Thymus (tissue), 11 donors: ENCODE data around the gene MTO1. TPM values are rescaled to one million over a fixed set of nuclear protein-coding genes. Genes with fewer than 3 reads are reported as not detected.
"Not testable (repeated sequence)": the region's sequence is repeated elsewhere in the genome, so short reads cannot be mapped to it uniquely, and the experiment has no call there.

Source experiments
- DNase-seq, 9 donors: peaks; one replicate each; pipeline ENCODE4 v3.0.0-alpha.2; 2013; ENCODE audit warnings: low spot score in 9 of 9, low read depth in 6 of 9, missing footprints in 1 of 9
- H3K27ac ChIP-seq, 2 donors: one replicate each; pipeline ENCODE4 v1.5.1; 2013; ENCODE audit warnings: control low read depth in 1 of 2, low read depth in 1 of 2, low read length in 1 of 2, mild to moderate bottlenecking in 1 of 2, moderate library complexity in 1 of 2
- H3K27me3 ChIP-seq, 2 donors: one replicate each; pipeline ENCODE4 v1.5.1; 2013; ENCODE audit warnings: low read length in 1 of 2; ENCODE audit not compliant: control insufficient read depth in 2 of 2, insufficient read depth in 1 of 2
- H3K36me3 ChIP-seq, 2 donors: one replicate each; pipeline ENCODE4 v1.5.1; 2013; ENCODE audit warnings: low read length in 1 of 2, mild to moderate bottlenecking in 1 of 2, moderate library complexity in 1 of 2; ENCODE audit not compliant: control insufficient read depth in 2 of 2, insufficient read depth in 2 of 2
- H3K4me1 ChIP-seq, 2 donors: one replicate each; pipeline ENCODE4 v1.5.1; 2013; ENCODE audit warnings: low read length in 2 of 2; ENCODE audit not compliant: control insufficient read depth in 2 of 2, insufficient read depth in 2 of 2
- H3K4me3 ChIP-seq, 2 donors: one replicate each; pipeline ENCODE4 v1.5.1; 2013; ENCODE audit warnings: low read length in 2 of 2, control low read depth in 1 of 2, mild to moderate bottlenecking in 1 of 2
- H3K9me3 ChIP-seq, 2 donors: one replicate each; pipeline ENCODE4 v1.5.1; 2013; ENCODE audit warnings: low read length in 1 of 2, mild to moderate bottlenecking in 1 of 2; ENCODE audit not compliant: control insufficient read depth in 2 of 2, insufficient read depth in 1 of 2
- WGBS: extraction: QIAGEN DNeasy Blood & Tissue Kit; methylation state at CpG from one replicate; pipeline ENCODE4 v1.1.7; 2013; 5-methylcytosine and 5-hydroxymethylcytosine counted together
- polyA plus RNA-seq: library from polyadenylated mRNA; stranded (reverse); fragments of 200-250 nt; gene quantifications from one replicate; pipeline ENCODE4 v1.2.3, GENCODE V29; 2013
- total RNA-seq: library from RNA; stranded (reverse); fragments of 120-200 nt; gene quantifications from one replicate; pipeline ENCODE4 v1.2.4, GENCODE V29; 2013
- donor health status: healthy.

Gene MTO1
- total and polyA plus RNA-seq, 2 donors = 25.1 to 27.2 TPM

DNA sequence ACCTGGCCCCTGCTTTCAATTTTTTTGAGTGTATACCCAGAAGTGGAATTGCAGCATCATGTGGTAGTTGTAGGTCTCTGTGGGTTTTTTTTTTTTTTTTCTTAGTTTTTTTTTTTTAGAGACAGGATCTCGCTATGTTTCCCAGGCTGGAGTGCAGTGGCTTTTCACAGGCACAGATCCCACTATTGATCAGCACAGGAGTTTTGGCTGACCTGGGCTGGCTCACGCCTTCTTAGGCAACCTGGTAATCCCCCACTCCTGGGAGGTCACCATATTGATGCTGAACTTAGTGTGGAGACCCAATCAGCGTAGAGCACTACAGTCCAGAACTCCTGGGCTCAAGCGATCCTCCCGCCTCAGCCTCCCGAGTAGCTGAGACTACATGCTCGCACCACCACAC, 25.9 kb downstream of the MTO1 start:
- Histone ChIP-seq H3K36me3 (peaks cover 36 to 69% of the 10 kb centered on the region in 2 donors), H3K4me1 (no peaks in the 10 kb centered on the region), H3K4me3 (no peak overlapping the region), H3K27me3 (no peaks in the 10 kb centered on the region), H3K27ac (no peak overlapping the region), H3K9me3 (no peaks in the 10 kb centered on the region)
- 99% methylated on average over 7 of the region's 7 CpGs for WGBS
- no peak for DNase-seq

DNA sequence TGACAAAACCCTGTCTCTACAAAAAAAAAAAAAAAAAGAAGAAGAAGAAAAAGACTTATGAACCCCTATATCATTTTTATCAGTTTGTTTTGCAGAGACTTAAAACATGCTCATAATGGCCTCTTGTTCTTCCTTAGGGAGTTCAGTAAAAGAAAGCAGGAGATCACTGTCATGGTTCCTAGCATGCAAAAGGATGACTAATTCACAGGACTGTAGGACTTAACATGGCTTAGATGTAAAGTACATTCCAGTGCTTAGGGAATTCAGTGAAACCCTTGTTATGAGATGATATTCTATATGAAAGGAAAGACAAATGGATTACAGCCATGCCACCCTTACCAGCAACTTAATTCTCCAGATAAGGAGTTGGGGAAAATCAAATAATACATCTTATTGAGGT, 29.8 kb downstream of the MTO1 start:
- no peak for DNase-seq
- Histone ChIP-seq H3K4me1 (no peaks in the 10 kb centered on the region), H3K4me3 (no peak overlapping the region), H3K27ac (no peak overlapping the region), H3K36me3 (peaks cover 29 to 57% of the 10 kb centered on the region in 2 donors), H3K9me3 (no peaks in the 10 kb centered on the region), H3K27me3 (no peaks in the 10 kb centered on the region)

DNA sequence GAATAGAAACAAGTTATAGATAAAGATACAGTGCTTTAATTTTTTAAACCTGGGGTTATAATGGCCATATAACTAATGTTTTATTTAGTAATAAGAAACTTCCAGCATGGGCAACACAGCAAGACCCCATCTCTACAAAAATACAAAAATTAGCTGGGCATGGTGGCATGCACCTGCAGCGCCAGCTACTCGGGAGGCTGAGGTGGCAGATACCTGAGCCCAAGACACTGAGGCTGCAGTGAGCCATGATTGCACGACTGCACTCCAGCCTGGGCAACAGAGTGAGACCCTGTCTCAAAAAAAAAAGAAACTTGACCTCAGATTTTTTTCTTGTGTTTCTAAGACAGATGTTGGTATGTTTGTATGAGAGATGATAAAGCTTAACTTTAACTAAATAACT, 36.4 kb downstream of the MTO1 start:
- no peak for DNase-seq
- Histone ChIP-seq H3K9me3 (no peaks in the 10 kb centered on the region), H3K27ac (no peak overlapping the region), H3K27me3 (no peaks in the 10 kb centered on the region), H3K36me3 (peaks cover 23 to 58% of the 10 kb centered on the region in 2 donors), H3K4me1 (no peaks in the 10 kb centered on the region), H3K4me3 (no peak overlapping the region)
- 99% methylated on average over 3 of the region's 3 CpGs for WGBS

- peaks cover 12 to 43% of the 10 kb centered on the region in 2 donors for H3K36me3 ChIP-seq
- peaks cover 0 to 3% of the 10 kb centered on the region in 2 donors for H3K9me3 ChIP-seq
- no peaks in the 10 kb centered on the region for H3K27me3 ChIP-seq
- no peak overlapping the region for H3K4me3 ChIP-seq
- no peak for DNase-seq
- WGBS = 71% methylated on average over 2 of the region's 2 CpGs
- H3K27ac ChIP-seq = no peak overlapping the region
- no peaks in the 10 kb centered on the region for H3K4me1 ChIP-seq
Observed at GRCh38 chr6:73503027-73503772, 41.7 kb downstream of the MTO1 start.

- Histone ChIP-seq H3K4me3 (no peak overlapping the region), H3K36me3 (peaks cover 10 to 39% of the 10 kb centered on the region in 2 donors), H3K9me3 (peaks cover 0 to 3% of the 10 kb centered on the region in 2 donors), H3K4me1 (no peaks in the 10 kb centered on the region), H3K27me3 (no peaks in the 10 kb centered on the region), H3K27ac (no peak overlapping the region)
- 98% methylated on average over 2 of the region's 2 CpGs for WGBS
- DNase-seq = no peak
Observed at GRCh38 chr6:73504160-73504559, 42.6 kb downstream of the MTO1 start.

DNA sequence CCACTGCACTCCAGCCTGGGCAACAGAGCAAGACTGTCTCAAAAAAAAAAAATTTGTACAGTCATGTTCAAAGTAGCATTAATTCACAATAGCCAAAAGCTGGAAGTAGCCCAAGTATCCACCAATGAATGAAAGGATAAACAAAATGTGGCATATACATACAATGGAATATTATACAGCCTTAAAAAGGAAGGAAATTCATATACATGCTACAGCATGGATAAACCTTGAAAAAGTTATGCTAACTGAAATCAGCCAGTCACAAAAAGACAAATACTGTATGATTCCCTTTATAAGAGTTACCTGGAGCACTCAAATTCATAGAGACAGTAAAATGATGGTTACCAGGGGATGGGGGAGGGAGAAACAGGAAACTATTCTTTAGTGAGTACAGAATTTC, 43.6 kb downstream of the MTO1 start:
- H3K27me3 ChIP-seq = no peaks in the 10 kb centered on the region
- peaks cover 0 to 3% of the 10 kb centered on the region in 2 donors for H3K9me3 ChIP-seq
- no peaks in the 10 kb centered on the region for H3K4me1 ChIP-seq
- no peak overlapping the region for H3K27ac ChIP-seq
- DNase-seq = no peak
- no peak overlapping the region for H3K4me3 ChIP-seq
- H3K36me3 ChIP-seq = peaks cover 2 to 29% of the 10 kb centered on the region in 2 donors

DNA sequence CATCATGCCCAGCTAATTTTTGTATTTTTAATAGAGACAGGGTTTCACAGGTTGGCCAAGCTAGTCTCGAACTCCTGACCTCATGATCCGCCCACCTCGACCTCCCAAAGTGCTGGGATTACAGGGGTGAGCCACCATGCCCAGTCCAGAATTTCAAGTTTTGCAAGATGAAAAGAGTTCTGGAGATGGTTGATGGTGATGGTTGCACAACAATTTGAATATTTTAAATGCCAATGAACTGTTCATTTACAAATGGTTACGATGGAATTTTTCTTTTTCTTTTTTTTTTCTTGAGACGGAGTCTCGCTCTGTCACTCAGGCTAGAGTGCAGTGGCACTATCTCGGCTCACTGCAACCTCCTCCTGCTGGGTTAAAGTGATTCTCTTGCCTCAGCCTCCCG, 44.2 kb downstream of the MTO1 start:
- not testable (repeated sequence) for H3K9me3 ChIP-seq, H3K4me3 ChIP-seq, H3K4me1 ChIP-seq, H3K27me3 ChIP-seq, H3K27ac ChIP-seq, DNase-seq
- H3K36me3 ChIP-seq = peaks cover 2 to 26% of the 10 kb centered on the region in 2 donors
- 98% methylated on average over 8 of the region's 8 CpGs for WGBS

DNA sequence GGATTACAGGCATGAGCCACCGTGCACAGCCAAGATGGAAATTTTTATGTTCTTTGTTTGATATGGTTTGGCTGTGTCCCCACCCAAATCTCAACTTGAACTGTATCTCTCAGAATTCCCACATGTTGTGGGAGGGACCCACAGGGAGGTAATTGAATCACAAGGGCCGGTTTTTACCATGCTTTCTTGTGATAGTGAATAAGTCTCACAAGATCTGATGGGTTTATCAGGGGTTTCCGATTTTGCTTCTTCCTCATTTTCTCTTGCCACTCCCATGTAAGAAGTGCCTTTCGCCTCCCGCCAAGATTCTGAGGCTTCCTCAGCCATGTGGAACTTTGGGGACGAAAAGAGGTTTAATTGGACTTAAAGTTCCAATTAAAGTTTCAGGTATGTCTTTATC, 44.7 kb downstream of the MTO1 start:
- Histone ChIP-seq H3K27me3 (no peaks in the 10 kb centered on the region), H3K27ac (no peak overlapping the region), H3K36me3 (peaks cover 2 to 21% of the 10 kb centered on the region in 2 donors), H3K4me1 (no peaks in the 10 kb centered on the region), H3K9me3 (peaks cover 0 to 3% of the 10 kb centered on the region in 2 donors), H3K4me3 (no peak overlapping the region)
- WGBS = 96% methylated on average over 6 of the region's 6 CpGs
- DNase-seq = no peak

DNA sequence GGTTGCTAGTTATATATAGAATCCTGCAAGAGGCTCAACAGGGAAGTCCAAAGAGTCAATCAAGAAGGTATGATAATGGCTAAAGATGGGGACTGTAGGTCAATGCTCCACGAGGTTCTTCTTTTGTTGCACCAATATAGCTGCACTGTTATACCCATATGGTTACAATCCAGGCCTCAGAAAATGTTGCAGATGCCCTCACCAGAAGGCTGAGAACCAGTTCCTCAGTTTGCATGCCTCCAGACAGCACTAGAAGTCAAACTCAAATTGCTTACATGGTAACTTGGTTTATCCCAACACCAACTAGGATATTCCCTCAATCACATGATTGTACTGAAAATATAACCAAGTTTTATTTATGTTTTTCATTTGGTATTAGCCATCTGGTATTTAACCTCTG, 47.2 kb downstream of the MTO1 start:
- 87% methylated on average over 1 of the region's 1 CpG for WGBS
- Histone ChIP-seq H3K36me3 (peaks cover 4 to 12% of the 10 kb centered on the region in 2 donors), H3K4me1 (no peaks in the 10 kb centered on the region), H3K4me3 (no peak overlapping the region), H3K9me3 (peaks cover 0 to 3% of the 10 kb centered on the region in 2 donors), H3K27ac (no peak overlapping the region), H3K27me3 (no peaks in the 10 kb centered on the region)
- no peak for DNase-seq
